BE2C (cell line): Measurements from ENCODE around the gene NAV1.

ENCODE experiments used
- DNase-seq: peaks from one replicate; pipeline ENCODE4 v3.0.0-alpha.2; 2020
- H3K27me3 ChIP-seq: fragments of 250-450 bp; sonication (Bioruptor Pico); 2 replicates; pipeline ENCODE4 v1.5.1; 2020; ENCODE audit warnings: mild to moderate bottlenecking
- H3K36me3 ChIP-seq: fragments of 250-450 bp; sonication (Bioruptor Pico); 2 replicates; pipeline ENCODE4 v1.5.1; 2020; ENCODE audit warnings: mild to moderate bottlenecking
- H3K4me1 ChIP-seq: fragments of 250-450 bp; sonication (Bioruptor Pico); 2 replicates; pipeline ENCODE4 v1.5.1; 2020
- H3K4me3 ChIP-seq: 2 replicates; pipeline ENCODE4 v1.5.1; 2011; ENCODE audit warnings: low read depth, low read length
- H3K9me3 ChIP-seq: fragments of 250-450 bp; sonication (Bioruptor Pico); 2 replicates; pipeline ENCODE4 v1.5.1; 2020
- CTCF ChIP-seq: IDR thresholded peaks from 2 replicates; pipeline ENCODE4 v1.5.1; 2012; ENCODE audit warnings: mild to moderate bottlenecking, low read depth, low read length

Gene NAV1

GRCh38 chr1:201554789-201555592 lies 16.1 kb downstream of the NAV1 start:
- peaks cover 45% of the 10 kb centered on the region for H3K4me1 ChIP-seq
- H3K4me3 ChIP-seq: no peak overlapping the region
- no peak for DNase-seq

GRCh38 chr1:201555593-201555945 lies 16.6 kb downstream of the NAV1 start:
- H3K4me3 ChIP-seq: no peak overlapping the region
- TF ChIP-seq CTCF: no peak
- H3K4me1 ChIP-seq: peaks cover 45% of the 10 kb centered on the region
- H3K9me3 ChIP-seq: no peaks in the 10 kb centered on the region
- DNase-seq: no peak
- no peaks in the 10 kb centered on the region for H3K27me3 ChIP-seq
- no peaks in the 10 kb centered on the region for H3K36me3 ChIP-seq

More at GRCh38 chr1:201554789-201555592, 16.1 kb downstream of the NAV1 start:
- Histone ChIP-seq H3K27me3 (no peaks in the 10 kb centered on the region), H3K36me3 (no peaks in the 10 kb centered on the region), H3K9me3 (no peaks in the 10 kb centered on the region)
- no peak for TF ChIP-seq CTCF

GRCh38 chr1:201556841-201557571 lies 18.1 kb downstream of the NAV1 start:
- H3K9me3 ChIP-seq: no peaks in the 10 kb centered on the region
- H3K4me1 ChIP-seq: peaks cover 48% of the 10 kb centered on the region
- no peak for DNase-seq
- no peak overlapping the region for H3K4me3 ChIP-seq
- H3K36me3 ChIP-seq: no peaks in the 10 kb centered on the region
- no peaks in the 10 kb centered on the region for H3K27me3 ChIP-seq
- no peak for TF ChIP-seq CTCF

GRCh38 chr1:201557572-201557958 lies 18.6 kb downstream of the NAV1 start:
- no peaks in the 10 kb centered on the region for H3K36me3 ChIP-seq
- no peak overlapping the region for H3K4me3 ChIP-seq
- H3K27me3 ChIP-seq: no peaks in the 10 kb centered on the region
- no peak for TF ChIP-seq CTCF
- H3K4me1 ChIP-seq: peaks cover 46% of the 10 kb centered on the region
- DNase-seq: no peak
- no peaks in the 10 kb centered on the region for H3K9me3 ChIP-seq

GRCh38 chr1:201559679-201560162 lies 20.8 kb downstream of the NAV1 start:
- DNase-seq: peak; percentile 84
- peaks cover 25% of the 10 kb centered on the region for H3K4me1 ChIP-seq
- no peak overlapping the region for H3K4me3 ChIP-seq
- no peaks in the 10 kb centered on the region for H3K27me3 ChIP-seq
- H3K9me3 ChIP-seq: no peaks in the 10 kb centered on the region
- H3K36me3 ChIP-seq: no peaks in the 10 kb centered on the region
- TF ChIP-seq CTCF: peak; percentile 97
